Measurements from ENCODE around the gene FGFBP2.

DNA sequence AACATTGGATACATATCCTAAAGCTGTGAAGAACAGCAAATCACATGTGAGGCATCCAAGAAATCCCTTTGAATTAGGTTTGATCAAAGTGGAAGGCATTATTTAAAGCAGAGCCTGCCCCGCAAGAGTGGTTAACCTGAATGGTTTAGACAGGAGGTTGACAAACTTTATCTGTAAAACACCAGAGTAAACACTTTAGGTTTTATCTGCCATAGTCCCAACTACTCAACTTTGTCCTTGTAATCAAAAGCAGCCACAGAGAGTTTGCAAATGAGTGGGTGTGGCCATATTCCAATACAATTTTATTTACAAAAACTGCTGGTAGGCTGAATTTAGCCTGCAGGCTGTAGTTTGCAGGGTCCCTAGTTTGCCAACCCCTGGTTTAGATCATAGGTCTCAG lies 25.2 kb upstream of the FGFBP2 start:
- TF ChIP-seq CREB1 (CRISPR knock-in tag; IDR thresholded peaks at IDR 0.05; ENCODE audit: low read depth) = no peak
- TF ChIP-seq, protein P1, sequence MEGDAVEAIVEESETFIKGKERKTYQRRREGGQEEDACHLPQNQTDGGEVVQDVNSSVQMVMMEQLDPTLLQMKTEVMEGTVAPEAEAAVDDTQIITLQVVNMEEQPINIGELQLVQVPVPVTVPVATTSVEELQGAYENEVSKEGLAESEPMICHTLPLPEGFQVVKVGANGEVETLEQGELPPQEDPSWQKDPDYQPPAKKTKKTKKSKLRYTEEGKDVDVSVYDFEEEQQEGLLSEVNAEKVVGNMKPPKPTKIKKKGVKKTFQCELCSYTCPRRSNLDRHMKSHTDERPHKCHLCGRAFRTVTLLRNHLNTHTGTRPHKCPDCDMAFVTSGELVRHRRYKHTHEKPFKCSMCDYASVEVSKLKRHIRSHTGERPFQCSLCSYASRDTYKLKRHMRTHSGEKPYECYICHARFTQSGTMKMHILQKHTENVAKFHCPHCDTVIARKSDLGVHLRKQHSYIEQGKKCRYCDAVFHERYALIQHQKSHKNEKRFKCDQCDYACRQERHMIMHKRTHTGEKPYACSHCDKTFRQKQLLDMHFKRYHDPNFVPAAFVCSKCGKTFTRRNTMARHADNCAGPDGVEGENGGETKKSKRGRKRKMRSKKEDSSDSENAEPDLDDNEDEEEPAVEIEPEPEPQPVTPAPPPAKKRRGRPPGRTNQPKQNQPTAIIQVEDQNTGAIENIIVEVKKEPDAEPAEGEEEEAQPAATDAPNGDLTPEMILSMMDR (conservative IDR thresholded peaks at IDR 0.05; ENCODE audit: low read depth in 2 of 2) = no peak
- TF ChIP-seq POLR2AphosphoS5 (IDR thresholded peaks at IDR 0.05; ENCODE audit: low read depth) = no peak
